ENCODE measurements around the gene OS9.
A peak's percentile ranks its signal among the peaks of the same experiment; 100 is the strongest.

The OS9 gene

GRCh38 chr12:57755454-57756372 lies 61.8 kb downstream of the OS9 start:
- TF ChIP-seq SPI1 (IDR thresholded peaks at IDR 0.05; ENCODE audit: low read depth, low read length): peak; percentile 72
- no peak for TF ChIP-seq POLR2AphosphoS5 (IDR thresholded peaks at IDR 0.05; ENCODE audit: low read depth, low read length)
- no peak for TF ChIP-seq PAX5 (IDR thresholded peaks at IDR 0.05; ENCODE audit: insufficient read depth, low read length, severe bottlenecking)
- FAIRE-seq (no peak), DNase-seq (ENCODE audit: insufficient read length, low spot score) (no peak)

GRCh38 chr12:57756406-57757341 lies 62.7 kb downstream of the OS9 start:
- DNase-seq (ENCODE audit: insufficient read length, low spot score): peak; percentile 64
- TF ChIP-seq POLR2A (IDR thresholded peaks at IDR 0.05; ENCODE audit: low read depth, low read length) (no peak), POLR2AphosphoS5 (IDR thresholded peaks at IDR 0.05; ENCODE audit: low read depth, low read length) (no peak), SPI1 (IDR thresholded peaks at IDR 0.05; ENCODE audit: low read depth, low read length) (no peak), TAF1 (IDR thresholded peaks at IDR 0.05; ENCODE audit: low read depth, low read length) (no peak), POU2F2 (IDR thresholded peaks at IDR 0.05; ENCODE audit: low read depth, low read length) (no peak), PAX5 (IDR thresholded peaks at IDR 0.05; ENCODE audit: insufficient read depth, low read length, severe bottlenecking) (no peak)
- FAIRE-seq: peak; percentile 35

- no peak for TF ChIP-seq POLR2AphosphoS5 (IDR thresholded peaks at IDR 0.05; ENCODE audit: low read depth, low read length)
- TF ChIP-seq POU2F2 (IDR thresholded peaks at IDR 0.05; ENCODE audit: low read depth, low read length): no peak
- no peak for TF ChIP-seq POLR2A (IDR thresholded peaks at IDR 0.05; ENCODE audit: low read depth, low read length)
- no peak for TF ChIP-seq PAX5 (IDR thresholded peaks at IDR 0.05; ENCODE audit: insufficient read depth, low read length, severe bottlenecking)
- FAIRE-seq: no peak
Observed at GRCh38 chr12:57757771-57758170, 63.8 kb downstream of the OS9 start.

GRCh38 chr12:57758552-57759359 lies 64.8 kb downstream of the OS9 start:
- no peak for DNase-seq (ENCODE audit: insufficient read length, low spot score)

More at GRCh38 chr12:57757771-57758170, 63.8 kb downstream of the OS9 start:
- DNase-seq (ENCODE audit: insufficient read length, low spot score): no peak

GRCh38 chr12:57759360-57759980 lies 65.5 kb downstream of the OS9 start:
- FAIRE-seq (peak; percentile 43), DNase-seq (ENCODE audit: insufficient read length, low spot score) (no peak)
- TF ChIP-seq TAF1 (IDR thresholded peaks at IDR 0.05; ENCODE audit: low read depth, low read length): no peak
- TF ChIP-seq POU2F2 (IDR thresholded peaks at IDR 0.05; ENCODE audit: low read depth, low read length): 0 out of 2 replicates have a peak, but pooled peaks have one; percentile 12

More at GRCh38 chr12:57758552-57759359, 64.8 kb downstream of the OS9 start:
- no peak for TF ChIP-seq POLR2AphosphoS5 (IDR thresholded peaks at IDR 0.05; ENCODE audit: low read depth, low read length)
- no peak for FAIRE-seq

GRCh38 chr12:57760347-57760982 lies 66.5 kb downstream of the OS9 start:
- TF ChIP-seq PAX5 (IDR thresholded peaks at IDR 0.05; ENCODE audit: insufficient read depth, low read length, severe bottlenecking) (no peak), TAF1 (IDR thresholded peaks at IDR 0.05; ENCODE audit: low read depth, low read length) (no peak), SPI1 (IDR thresholded peaks at IDR 0.05; ENCODE audit: low read depth, low read length) (no peak), POLR2A (IDR thresholded peaks at IDR 0.05; ENCODE audit: low read depth, low read length) (no peak), POU2F2 (IDR thresholded peaks at IDR 0.05; ENCODE audit: low read depth, low read length) (no peak), POLR2AphosphoS5 (IDR thresholded peaks at IDR 0.05; ENCODE audit: low read depth, low read length) (no peak)
- no peak for DNase-seq (ENCODE audit: insufficient read length, low spot score)
- no peak for FAIRE-seq

- no peak for TF ChIP-seq SPI1 (IDR thresholded peaks at IDR 0.05; ENCODE audit: low read depth, low read length)
- no peak for TF ChIP-seq PAX5 (IDR thresholded peaks at IDR 0.05; ENCODE audit: insufficient read depth, low read length, severe bottlenecking)
- no peak for TF ChIP-seq POLR2A (IDR thresholded peaks at IDR 0.05; ENCODE audit: low read depth, low read length)
- TF ChIP-seq TAF1 (IDR thresholded peaks at IDR 0.05; ENCODE audit: low read depth, low read length): no peak
- no peak for FAIRE-seq
- no peak for DNase-seq (ENCODE audit: insufficient read length, low spot score)
Observed at GRCh38 chr12:57761391-57761998, 67.6 kb downstream of the OS9 start.

- FAIRE-seq: no peak
- TF ChIP-seq POU2F2 (IDR thresholded peaks at IDR 0.05; ENCODE audit: low read depth, low read length) (no peak), TAF1 (IDR thresholded peaks at IDR 0.05; ENCODE audit: low read depth, low read length) (no peak), POLR2A (IDR thresholded peaks at IDR 0.05; ENCODE audit: low read depth, low read length) (no peak), SPI1 (IDR thresholded peaks at IDR 0.05; ENCODE audit: low read depth, low read length) (no peak), PAX5 (IDR thresholded peaks at IDR 0.05; ENCODE audit: insufficient read depth, low read length, severe bottlenecking) (no peak), POLR2AphosphoS5 (IDR thresholded peaks at IDR 0.05; ENCODE audit: low read depth, low read length) (no peak)
Observed at GRCh38 chr12:57762463-57762862, 68.5 kb downstream of the OS9 start.

More at GRCh38 chr12:57762463-57762862, 68.5 kb downstream of the OS9 start:
- DNase-seq (ENCODE audit: insufficient read length, low spot score): no peak

Measured in GM12891 (cell line).